Type B pancreatic cell (in vitro differentiated cells): ENCODE measurements around the gene RNU5B-1. TPM values are rescaled to one million over a fixed set of nuclear protein-coding genes. Genes with fewer than 3 reads are reported as not detected.

Experiments used
- DNase-seq: peaks from one replicate; pipeline ENCODE4 v3.0.0; 2021; ENCODE audit warnings: mixed read lengths; ENCODE audit not compliant: unreplicated experiment; ENCODE audit errors: extremely low spot score
- H3K27ac Mint-ChIP-seq: 2 replicates; pipeline ENCODE4 v1.8.0; 2021; ENCODE audit warnings: mild to moderate bottlenecking, mixed read lengths
- H3K27me3 Mint-ChIP-seq: 2 replicates; pipeline ENCODE4 v1.8.0; 2021; ENCODE audit warnings: mixed read lengths
- H3K36me3 Mint-ChIP-seq: 2 replicates; pipeline ENCODE4 v1.8.0; 2021; ENCODE audit warnings: mixed read lengths
- H3K4me1 Mint-ChIP-seq: one replicate; pipeline ENCODE4 v1.8.0; 2021; ENCODE audit warnings: mixed read lengths; ENCODE audit not compliant: unreplicated experiment
- H3K4me3 Mint-ChIP-seq: 2 replicates; pipeline ENCODE4 v1.8.0; 2021; ENCODE audit warnings: mild to moderate bottlenecking, mixed read lengths
- H3K9me3 Mint-ChIP-seq: 2 replicates; pipeline ENCODE4 v1.8.0; 2021; ENCODE audit warnings: mixed read lengths
- total RNA-seq: library from RNA; stranded (reverse); gene quantifications from 2 replicates; pipeline ENCODE4 v1.2.1, GENCODE V29; 2021; ENCODE audit warnings: low replicate concordance
- TF ChIP-seq, protein P1 (sequence below): fragments of 200-600 bp; sonication (generic); conservative IDR thresholded peaks from 2 replicates; pipeline ENCODE4 v1.5.0; 2021; ENCODE audit warnings: antibody characterized with exemption, mild to moderate bottlenecking

The RNU5B-1 gene
- total RNA-seq, 1 donor from 2014 or later = 16.3 TPM

DNA sequence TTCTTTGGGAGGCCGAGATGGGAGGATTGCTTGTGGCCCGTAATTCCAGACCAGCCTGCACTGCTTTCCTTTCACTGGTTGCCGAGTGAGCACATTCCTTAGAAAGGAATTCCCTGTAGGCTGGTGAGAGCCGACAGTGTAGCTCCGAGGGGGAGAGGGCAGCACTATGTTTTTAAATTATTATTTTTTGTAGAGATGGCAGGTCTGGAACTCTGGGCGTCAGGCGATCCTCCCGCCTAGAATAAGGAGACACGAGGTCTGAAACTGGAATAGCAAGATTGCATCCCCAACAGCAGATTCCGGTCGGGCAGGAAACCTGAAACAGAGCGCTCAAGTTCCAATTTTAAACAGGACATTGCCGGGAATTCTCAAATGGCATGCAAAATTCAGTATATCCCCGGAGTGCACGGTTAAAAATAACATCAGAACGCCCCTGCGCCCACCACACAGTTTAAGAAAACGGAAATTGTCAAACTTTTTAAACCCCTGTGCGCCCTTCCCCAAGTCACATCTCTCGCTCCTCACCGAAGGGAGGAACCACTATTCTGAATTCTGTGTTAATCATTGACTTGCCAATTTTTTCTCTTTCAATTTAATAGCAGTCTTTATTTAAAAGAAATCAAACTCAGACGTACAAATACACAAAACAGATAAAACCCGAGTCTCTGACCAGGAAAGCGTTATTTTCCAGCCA is 643 bp upstream of the RNU5B-1 start:
- peaks cover 7% of the 10 kb centered on the region for H3K27me3 Mint-ChIP-seq
- peak overlapping the region; percentile 99 for H3K27ac Mint-ChIP-seq
- H3K36me3 Mint-ChIP-seq = no peaks in the 10 kb centered on the region
- no peak for DNase-seq
- H3K4me3 Mint-ChIP-seq = peak overlapping the region; percentile 94
- H3K9me3 Mint-ChIP-seq = no peaks in the 10 kb centered on the region
- TF ChIP-seq, protein P1, sequence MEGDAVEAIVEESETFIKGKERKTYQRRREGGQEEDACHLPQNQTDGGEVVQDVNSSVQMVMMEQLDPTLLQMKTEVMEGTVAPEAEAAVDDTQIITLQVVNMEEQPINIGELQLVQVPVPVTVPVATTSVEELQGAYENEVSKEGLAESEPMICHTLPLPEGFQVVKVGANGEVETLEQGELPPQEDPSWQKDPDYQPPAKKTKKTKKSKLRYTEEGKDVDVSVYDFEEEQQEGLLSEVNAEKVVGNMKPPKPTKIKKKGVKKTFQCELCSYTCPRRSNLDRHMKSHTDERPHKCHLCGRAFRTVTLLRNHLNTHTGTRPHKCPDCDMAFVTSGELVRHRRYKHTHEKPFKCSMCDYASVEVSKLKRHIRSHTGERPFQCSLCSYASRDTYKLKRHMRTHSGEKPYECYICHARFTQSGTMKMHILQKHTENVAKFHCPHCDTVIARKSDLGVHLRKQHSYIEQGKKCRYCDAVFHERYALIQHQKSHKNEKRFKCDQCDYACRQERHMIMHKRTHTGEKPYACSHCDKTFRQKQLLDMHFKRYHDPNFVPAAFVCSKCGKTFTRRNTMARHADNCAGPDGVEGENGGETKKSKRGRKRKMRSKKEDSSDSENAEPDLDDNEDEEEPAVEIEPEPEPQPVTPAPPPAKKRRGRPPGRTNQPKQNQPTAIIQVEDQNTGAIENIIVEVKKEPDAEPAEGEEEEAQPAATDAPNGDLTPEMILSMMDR = peak; percentile 95
- H3K4me1 Mint-ChIP-seq = peaks cover 7% of the 10 kb centered on the region

DNA sequence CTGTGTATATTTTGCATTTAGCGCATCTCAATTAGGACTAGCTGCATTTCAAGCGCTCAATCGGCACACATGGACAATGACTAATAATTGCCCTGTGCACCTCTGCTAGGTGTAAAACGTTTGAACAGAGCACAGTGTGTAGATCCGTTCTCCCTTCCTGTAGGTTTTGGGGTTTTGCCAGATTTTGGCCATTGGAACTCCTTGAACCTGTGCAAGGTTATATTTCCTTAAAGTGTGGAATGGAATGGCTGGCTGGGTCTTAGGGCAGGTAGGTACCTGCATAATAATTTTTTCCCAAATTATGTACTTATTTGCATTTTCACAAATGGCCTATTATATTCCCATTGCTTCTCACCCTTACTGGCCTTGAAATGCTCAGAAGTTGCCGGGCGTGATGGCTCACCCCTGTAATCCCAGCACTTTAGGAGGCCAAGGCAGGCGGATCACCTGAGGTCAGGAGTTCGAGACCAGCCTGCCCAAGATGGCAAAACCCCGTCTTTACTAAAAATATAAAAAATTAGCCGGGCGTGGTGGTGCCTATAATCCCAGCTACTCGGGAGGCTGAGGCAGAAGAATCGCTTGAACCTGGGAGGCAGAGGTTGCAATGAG is 777 bp downstream of the RNU5B-1 start:
- no peaks in the 10 kb centered on the region for H3K36me3 Mint-ChIP-seq
- H3K9me3 Mint-ChIP-seq = no peaks in the 10 kb centered on the region
- H3K4me1 Mint-ChIP-seq = peaks cover 16% of the 10 kb centered on the region
- DNase-seq = no peak
- peaks cover 7% of the 10 kb centered on the region for H3K27me3 Mint-ChIP-seq
- H3K4me3 Mint-ChIP-seq = peak overlapping the region; percentile 94
- TF ChIP-seq, protein P1 = no peak
- peak overlapping the region; percentile 99 for H3K27ac Mint-ChIP-seq

DNA sequence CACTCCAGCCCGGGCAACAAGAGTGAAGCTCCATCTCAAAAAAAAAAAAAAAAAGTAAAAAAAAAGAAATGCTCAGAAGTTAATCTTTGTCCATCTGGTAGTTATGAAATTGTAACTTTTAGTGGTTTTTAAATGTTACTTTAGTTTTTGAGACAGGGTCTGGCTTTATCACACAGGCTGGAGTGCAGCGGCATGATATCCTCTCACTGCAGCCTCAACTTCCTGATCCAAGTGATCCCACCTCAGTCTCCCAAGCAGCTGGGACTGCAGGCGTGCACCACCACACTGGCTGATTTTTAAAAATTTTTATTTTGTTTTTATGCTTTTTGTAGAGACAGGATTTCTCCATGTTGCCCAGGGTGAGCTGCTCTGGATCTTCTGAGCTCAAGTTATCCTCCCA is 1.3 kb downstream of the RNU5B-1 start:
- no peak for DNase-seq
- peaks cover 7% of the 10 kb centered on the region for H3K27me3 Mint-ChIP-seq
- H3K36me3 Mint-ChIP-seq = no peaks in the 10 kb centered on the region
- no peaks in the 10 kb centered on the region for H3K9me3 Mint-ChIP-seq
- TF ChIP-seq, protein P1 = no peak
- H3K27ac Mint-ChIP-seq = no peak overlapping the region
- H3K4me1 Mint-ChIP-seq = peaks cover 16% of the 10 kb centered on the region
- no peak overlapping the region for H3K4me3 Mint-ChIP-seq

DNA sequence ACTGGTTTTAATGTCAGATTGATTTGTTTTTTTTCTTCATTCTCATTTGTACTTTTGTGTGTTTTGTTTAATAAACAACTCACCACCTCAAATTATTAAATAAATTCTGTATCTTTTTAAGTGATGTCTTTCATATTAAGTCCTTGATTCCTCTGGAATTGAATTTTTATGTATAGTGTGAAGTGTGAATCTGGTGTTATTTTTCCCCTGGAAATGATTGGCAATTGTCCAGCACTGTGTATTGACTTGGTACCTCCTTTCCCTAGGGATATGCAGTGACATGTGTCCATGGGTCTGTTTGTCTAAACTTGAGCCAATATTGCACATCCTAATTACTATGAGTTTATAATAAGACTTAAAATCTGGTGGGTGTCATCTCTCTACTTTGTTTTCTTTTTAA is 2.1 kb downstream of the RNU5B-1 start:
- peak overlapping the region; percentile 43 for H3K27ac Mint-ChIP-seq
- TF ChIP-seq, protein P1 = no peak
- H3K27me3 Mint-ChIP-seq = peaks cover 7% of the 10 kb centered on the region
- H3K9me3 Mint-ChIP-seq = no peaks in the 10 kb centered on the region
- peaks cover 16% of the 10 kb centered on the region for H3K4me1 Mint-ChIP-seq
- DNase-seq = no peak
- no peak overlapping the region for H3K4me3 Mint-ChIP-seq
- H3K36me3 Mint-ChIP-seq = no peaks in the 10 kb centered on the region

DNA sequence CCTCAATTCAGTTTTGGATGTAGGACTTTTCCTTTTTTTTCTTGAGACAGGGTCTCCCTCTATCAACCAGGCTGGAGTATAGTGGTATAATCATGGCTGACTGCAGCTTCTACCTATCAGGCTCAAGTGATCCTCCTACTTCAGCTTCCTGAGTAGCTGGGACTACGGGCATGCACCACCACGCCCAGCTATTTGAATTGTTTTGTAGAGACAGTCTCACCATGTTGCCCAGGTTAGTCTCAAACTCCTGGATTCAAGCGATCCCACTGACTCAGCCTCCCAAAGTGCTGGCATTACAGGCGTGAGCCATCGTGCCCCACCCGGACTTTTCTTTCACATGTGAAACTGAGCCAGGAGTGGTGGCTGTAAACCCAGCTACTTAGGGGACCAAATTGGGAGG is 3.5 kb downstream of the RNU5B-1 start:
- Mint-ChIP-seq H3K4me1 (peaks cover 24% of the 10 kb centered on the region), H3K27ac (no peak overlapping the region), H3K27me3 (peaks cover 7% of the 10 kb centered on the region), H3K36me3 (no peaks in the 10 kb centered on the region), H3K9me3 (no peaks in the 10 kb centered on the region), H3K4me3 (no peak overlapping the region)
- DNase-seq = no peak
- TF ChIP-seq, protein P1 = no peak
